Memory B cell (primary cell): ENCODE measurements around the gene TMEM106B.
A peak's percentile ranks its signal among the peaks of the same experiment; 100 is the strongest.
"Not testable (repeated sequence)": the region's sequence is repeated elsewhere in the genome, so short reads cannot be mapped to it uniquely, and the experiment has no call there.

ENCODE experiments used
- ATAC-seq: fragments of 150-1000 bp; cut with Tn5 transposase; 2 replicates; pipeline ENCODE4 v1.10.0; 2021; ENCODE audit warnings: low read depth, mild to moderate bottlenecking, moderate library complexity
- DNase-seq, 2 donors: peaks; one replicate each; pipeline ENCODE4 v3.0.0; 2022; ENCODE audit warnings: low spot score in 2 of 2
- H3K27ac Mint-ChIP-seq: one replicate; pipeline ENCODE4 v1.8.0; 2022; ENCODE audit warnings: mild to moderate bottlenecking, moderate library complexity, mixed read lengths
- H3K27me3 Mint-ChIP-seq: one replicate; pipeline ENCODE4 v1.8.0; 2022; ENCODE audit warnings: mixed read lengths
- H3K36me3 Mint-ChIP-seq: one replicate; pipeline ENCODE4 v1.8.0; 2022; ENCODE audit warnings: mild to moderate bottlenecking, mixed read lengths
- H3K4me1 Mint-ChIP-seq: one replicate; pipeline ENCODE4 v1.8.0; 2022; ENCODE audit warnings: mixed read lengths
- H3K4me3 Mint-ChIP-seq: one replicate; pipeline ENCODE4 v1.8.0; 2022; ENCODE audit warnings: mild to moderate bottlenecking, moderate library complexity, mixed read lengths
- H3K9me3 Mint-ChIP-seq: one replicate; pipeline ENCODE4 v1.8.0; 2022; ENCODE audit warnings: mixed read lengths

The TMEM106B gene

DNA sequence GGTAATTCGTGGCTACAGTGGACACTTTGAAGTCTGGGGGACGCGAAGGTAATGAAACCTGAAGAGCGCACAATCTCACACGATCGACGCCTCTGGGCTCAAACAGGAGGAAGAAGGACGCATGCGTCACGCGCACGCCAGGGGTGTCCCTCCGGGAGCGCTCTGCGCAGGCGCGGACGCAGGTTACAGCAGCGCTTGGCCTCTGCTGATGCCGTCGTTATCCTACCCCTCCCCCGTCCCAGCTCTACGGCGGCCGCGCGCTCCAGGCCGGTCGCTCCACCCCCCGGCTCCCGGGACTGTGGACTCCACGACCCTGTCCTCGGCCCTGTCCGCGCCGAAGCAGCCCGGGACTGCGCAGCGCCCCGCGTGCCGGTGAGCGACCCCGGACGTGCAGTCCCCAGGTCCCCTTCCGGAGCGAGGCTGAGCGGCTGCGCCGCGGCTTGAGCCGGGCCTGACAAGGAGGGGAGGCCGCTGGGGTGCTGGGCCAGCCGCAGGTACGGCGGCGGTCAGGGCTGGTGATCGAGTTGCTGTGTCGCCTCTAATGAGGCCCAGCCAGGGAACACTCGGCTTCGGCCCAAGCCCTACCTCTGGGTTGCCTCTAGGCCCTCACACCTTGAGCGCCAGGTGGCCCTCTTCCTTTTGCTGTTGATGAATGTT lies at the start of gene TMEM106B:
TMEM106B (plus strand) TSS at position 241 of the 657 bp plus-strand sequence. CDS start 3,517 bp downstream, outside the sequence.
- Mint-ChIP-seq H3K9me3 (no peaks in the 10 kb centered on the region), H3K4me3 (peak within 1 kb of the TSS; percentile 98), H3K36me3 (peaks cover 3% of the 10 kb centered on the region), H3K4me1 (peaks cover 11% of the 10 kb centered on the region), H3K27me3 (peaks cover 6% of the 10 kb centered on the region), H3K27ac (peak within 1 kb of the TSS; percentile 97)
- ATAC-seq (peak; percentile 91), DNase-seq (peak; percentile 90 to 92)

DNA sequence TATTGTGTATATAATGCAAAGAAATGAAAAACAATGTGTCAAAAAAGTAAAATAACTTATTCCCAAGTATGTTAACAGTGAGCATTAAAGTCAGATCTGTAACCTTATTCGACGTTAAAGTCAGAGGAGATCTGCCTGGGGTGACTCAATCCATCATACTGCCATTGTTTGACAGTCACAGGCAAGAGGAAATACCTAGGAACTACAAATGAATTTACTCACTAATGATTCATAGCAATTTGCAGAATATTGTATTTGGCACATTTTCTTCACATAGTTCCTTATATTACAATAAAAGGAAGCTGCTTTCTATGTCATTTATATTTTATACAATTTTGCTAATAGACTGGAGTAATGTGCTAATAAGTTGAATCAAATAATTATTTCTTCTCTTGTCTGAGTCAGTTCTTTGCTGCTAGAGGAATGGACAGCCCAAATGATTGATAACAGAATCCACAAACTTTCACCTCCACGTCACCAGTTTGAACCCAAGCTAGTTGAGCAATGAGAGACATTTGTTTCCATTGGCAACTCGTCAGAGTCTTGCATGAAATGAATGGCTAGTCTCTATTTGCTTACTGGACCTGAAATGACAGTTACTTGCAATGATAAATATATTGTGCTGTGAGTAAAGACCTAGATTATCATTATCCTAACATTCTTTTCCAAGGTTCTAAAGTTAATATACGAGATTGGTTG lies 48.5 kb upstream of the TMEM106B start:
- Mint-ChIP-seq H3K4me3 (no peak overlapping the region), H3K9me3 (peaks cover under 1% of the 10 kb centered on the region), H3K27ac (no peak overlapping the region), H3K36me3 (no peaks in the 10 kb centered on the region), H3K27me3 (no peaks in the 10 kb centered on the region), H3K4me1 (no peaks in the 10 kb centered on the region)
- DNase-seq: no peak
- ATAC-seq: no peak

DNA sequence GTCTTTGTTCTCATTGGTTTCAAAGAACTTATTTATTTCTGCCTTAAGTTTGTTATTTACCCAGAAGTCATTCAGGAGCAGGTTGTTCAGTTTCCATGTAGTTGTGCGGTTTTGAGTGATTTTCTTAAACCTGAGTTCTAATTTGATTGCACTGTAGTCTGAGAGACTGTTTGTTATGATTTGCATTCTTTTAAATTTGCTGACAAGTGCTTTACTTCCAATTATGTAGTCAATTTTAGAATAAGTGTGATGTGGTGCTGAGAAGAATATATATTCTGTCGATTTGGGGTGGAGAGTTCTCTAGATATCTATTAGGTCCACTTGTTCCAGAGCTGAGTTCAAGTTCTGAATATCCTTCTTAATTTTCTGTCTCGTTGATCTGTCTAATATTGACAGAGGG lies 43.0 kb upstream of the TMEM106B start:
- H3K27me3 Mint-ChIP-seq, H3K27ac Mint-ChIP-seq, ATAC-seq, H3K36me3 Mint-ChIP-seq, H3K4me3 Mint-ChIP-seq, DNase-seq, H3K4me1 Mint-ChIP-seq: not testable (repeated sequence)
- peaks cover 12% of the 10 kb centered on the region for H3K9me3 Mint-ChIP-seq

DNA sequence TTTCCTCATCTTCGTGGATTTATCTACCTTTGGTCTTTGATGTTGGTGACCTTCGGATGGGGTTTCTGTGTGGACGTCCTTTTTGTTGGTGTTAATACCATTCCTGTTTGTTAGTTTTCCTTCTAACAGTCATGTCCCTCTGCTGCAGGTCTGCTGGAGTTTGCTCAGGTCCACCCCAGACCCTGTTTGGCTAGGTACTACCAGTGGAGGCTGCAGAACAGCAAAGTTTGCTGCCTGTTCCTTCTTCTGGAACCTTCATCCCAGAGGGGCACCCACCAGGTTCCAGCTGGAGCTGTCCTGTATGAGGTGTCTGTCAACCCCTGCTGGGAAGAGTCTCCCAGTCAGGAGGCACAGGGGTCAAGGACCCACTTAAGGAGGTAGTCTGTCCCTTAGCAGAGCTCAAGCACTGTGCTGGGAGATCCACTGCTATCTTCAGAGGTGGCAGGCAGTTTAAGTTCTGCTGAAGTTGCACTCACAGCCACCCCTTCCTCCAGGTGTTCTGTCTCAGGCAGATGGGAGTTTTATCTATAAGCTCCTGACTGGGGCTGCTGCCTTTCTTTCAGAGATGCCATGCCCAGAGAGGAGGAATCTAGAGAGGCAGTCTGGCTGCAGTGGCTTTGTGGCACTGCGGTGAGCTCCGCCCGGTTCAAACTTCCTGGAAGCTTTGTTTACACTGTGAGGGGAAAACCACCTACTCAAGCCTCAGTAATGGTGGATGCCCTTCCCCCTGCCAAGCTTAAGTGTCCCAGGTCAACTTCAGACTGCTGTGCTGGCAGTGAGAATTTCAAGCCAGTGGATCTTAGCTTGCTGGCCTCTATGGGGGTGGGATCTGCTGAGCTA lies 40.9 kb upstream of the TMEM106B start:
- peaks cover 12% of the 10 kb centered on the region for H3K9me3 Mint-ChIP-seq
- ATAC-seq, H3K27me3 Mint-ChIP-seq, DNase-seq, H3K27ac Mint-ChIP-seq, H3K4me3 Mint-ChIP-seq, H3K36me3 Mint-ChIP-seq, H3K4me1 Mint-ChIP-seq: not testable (repeated sequence)

DNA sequence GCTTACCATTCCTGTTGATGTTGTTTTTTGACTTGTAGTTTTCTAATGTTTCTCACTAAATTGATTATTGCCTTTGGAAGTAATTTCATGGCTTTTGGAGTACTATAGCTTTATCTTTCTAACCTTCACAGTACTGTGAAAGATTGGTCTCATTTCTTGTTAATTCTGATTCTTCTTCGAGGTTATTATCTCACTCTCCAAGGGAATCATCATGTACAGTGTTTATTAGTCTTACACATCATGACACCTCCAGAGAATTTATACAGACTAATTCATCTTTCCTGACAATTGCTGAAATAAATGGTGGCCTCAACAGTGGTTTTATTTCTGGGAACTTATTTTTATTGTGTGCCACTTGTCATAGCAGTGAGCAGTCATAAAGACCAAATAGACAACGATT lies 37.4 kb upstream of the TMEM106B start:
- Mint-ChIP-seq H3K36me3 (no peaks in the 10 kb centered on the region), H3K27me3 (peaks cover 8% of the 10 kb centered on the region), H3K4me3 (no peak overlapping the region), H3K4me1 (no peaks in the 10 kb centered on the region), H3K27ac (no peak overlapping the region), H3K9me3 (peaks cover 2% of the 10 kb centered on the region)
- no peak for ATAC-seq
- no peak for DNase-seq

DNA sequence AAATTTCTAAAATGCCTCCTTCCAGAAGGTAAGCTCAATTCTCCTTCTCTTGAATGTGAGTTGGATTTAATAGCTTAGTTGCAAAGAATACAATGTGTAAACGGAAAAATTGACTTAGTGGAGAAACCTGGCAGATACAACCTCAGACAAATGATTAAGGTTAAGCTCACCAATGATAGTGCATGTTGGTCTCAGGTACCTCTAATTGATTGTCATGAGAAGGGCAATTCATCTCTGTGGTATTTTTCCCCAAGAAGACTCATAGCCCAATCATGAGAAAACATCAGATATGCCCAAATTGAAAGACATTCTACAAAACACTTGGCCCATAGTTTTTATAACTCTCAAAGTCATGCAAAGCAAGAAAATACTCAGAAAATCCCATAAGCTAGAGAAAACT lies 36.2 kb upstream of the TMEM106B start:
- ATAC-seq: no peak
- Mint-ChIP-seq H3K4me3 (no peak overlapping the region), H3K9me3 (no peaks in the 10 kb centered on the region), H3K27me3 (peaks cover 6% of the 10 kb centered on the region), H3K4me1 (no peaks in the 10 kb centered on the region), H3K36me3 (no peaks in the 10 kb centered on the region), H3K27ac (no peak overlapping the region)
- DNase-seq: no peak

DNA sequence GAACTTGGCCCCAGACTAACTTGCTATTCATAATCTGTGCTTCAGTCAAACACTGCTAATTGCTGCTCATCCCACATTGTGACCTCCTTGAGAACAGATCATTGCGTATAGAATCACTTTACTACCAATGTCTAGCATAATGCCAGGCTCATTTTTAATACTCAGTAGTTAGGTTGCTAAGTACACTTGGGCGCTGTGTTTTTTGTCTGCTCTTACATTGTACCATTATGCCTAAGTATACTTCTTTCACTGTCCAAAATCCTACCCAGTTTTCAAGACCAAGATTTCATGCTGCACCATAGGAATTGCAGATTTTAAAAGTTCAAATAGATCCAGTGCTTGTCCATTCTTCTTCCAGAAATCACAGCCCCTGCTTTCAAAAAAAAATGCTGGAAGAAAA lies 32.8 kb upstream of the TMEM106B start:
- no peaks in the 10 kb centered on the region for H3K9me3 Mint-ChIP-seq
- no peak for ATAC-seq
- H3K36me3 Mint-ChIP-seq: no peaks in the 10 kb centered on the region
- H3K27ac Mint-ChIP-seq: peak overlapping the region; percentile 29
- no peak for DNase-seq
- peaks cover 4% of the 10 kb centered on the region for H3K27me3 Mint-ChIP-seq
- no peaks in the 10 kb centered on the region for H3K4me1 Mint-ChIP-seq
- no peak overlapping the region for H3K4me3 Mint-ChIP-seq

DNA sequence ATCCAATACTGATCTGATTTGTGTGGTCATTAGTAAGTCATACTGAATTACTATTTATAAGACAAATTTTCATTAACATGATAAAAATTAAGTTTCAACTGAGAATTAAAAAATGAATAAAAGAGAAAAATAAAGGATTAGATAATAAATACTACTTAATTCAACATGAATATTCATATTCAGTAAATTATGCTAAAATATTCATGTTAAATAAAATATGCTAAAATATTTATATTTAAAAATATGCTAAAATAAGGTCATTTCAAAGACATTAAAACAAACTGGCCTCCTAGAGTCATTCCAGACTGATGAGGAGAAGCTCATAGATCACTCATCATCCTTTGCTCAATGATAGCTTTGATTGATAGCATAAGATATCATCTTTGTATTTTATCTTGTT lies 16.7 kb upstream of the TMEM106B start:
- DNase-seq (no peak), ATAC-seq (no peak)
- no peaks in the 10 kb centered on the region for H3K36me3 Mint-ChIP-seq
- no peaks in the 10 kb centered on the region for H3K4me1 Mint-ChIP-seq
- H3K4me3 Mint-ChIP-seq: no peak overlapping the region
- no peaks in the 10 kb centered on the region for H3K9me3 Mint-ChIP-seq
- peaks cover 6% of the 10 kb centered on the region for H3K27me3 Mint-ChIP-seq
- no peak overlapping the region for H3K27ac Mint-ChIP-seq

DNA sequence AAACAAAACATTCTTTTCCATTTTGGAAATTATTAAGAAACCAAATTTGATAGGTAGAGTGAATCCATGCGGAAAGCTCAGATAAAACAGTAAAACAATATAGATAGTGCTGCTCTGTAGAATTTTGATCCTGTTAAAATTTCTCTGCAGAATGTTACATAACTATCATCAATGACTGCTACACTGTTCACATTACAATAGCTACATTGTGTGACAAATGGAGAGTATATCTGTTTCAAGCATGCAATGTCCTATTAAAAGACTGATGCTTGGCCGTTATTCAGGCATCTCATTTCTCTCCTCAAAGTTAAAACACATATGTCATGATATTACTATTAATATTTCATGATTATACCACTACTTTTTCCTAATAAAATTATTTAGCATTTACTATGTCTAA lies 14.7 kb upstream of the TMEM106B start:
- Mint-ChIP-seq H3K27ac (no peak overlapping the region), H3K36me3 (no peaks in the 10 kb centered on the region), H3K27me3 (peaks cover 8% of the 10 kb centered on the region), H3K4me3 (no peak overlapping the region), H3K4me1 (no peaks in the 10 kb centered on the region), H3K9me3 (no peaks in the 10 kb centered on the region)
- no peak for ATAC-seq
- DNase-seq: no peak

DNA sequence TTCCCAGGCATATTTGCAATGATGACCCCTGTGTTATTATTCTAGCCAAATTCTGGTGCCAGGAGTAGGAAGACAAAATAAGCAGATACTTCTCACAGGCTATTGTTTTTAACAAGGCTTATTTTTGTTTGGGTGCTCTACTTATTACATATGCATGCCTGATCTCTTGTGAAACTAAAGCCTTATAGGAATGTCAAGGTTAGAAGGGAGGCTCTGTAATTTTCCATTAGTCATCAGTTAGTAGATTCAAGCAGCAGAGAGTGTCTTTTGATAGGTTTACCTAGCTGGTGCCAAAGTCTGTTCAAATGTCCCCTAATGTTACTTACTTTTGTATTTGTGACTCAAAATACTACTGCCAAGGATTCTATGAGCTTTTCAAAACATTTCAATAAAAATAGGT lies 11.7 kb upstream of the TMEM106B start:
- no peaks in the 10 kb centered on the region for H3K4me1 Mint-ChIP-seq
- no peak overlapping the region for H3K27ac Mint-ChIP-seq
- H3K27me3 Mint-ChIP-seq: peaks cover 6% of the 10 kb centered on the region
- H3K36me3 Mint-ChIP-seq: no peaks in the 10 kb centered on the region
- ATAC-seq: no peak
- DNase-seq: no peak
- H3K4me3 Mint-ChIP-seq: no peak overlapping the region
- H3K9me3 Mint-ChIP-seq: no peaks in the 10 kb centered on the region

DNA sequence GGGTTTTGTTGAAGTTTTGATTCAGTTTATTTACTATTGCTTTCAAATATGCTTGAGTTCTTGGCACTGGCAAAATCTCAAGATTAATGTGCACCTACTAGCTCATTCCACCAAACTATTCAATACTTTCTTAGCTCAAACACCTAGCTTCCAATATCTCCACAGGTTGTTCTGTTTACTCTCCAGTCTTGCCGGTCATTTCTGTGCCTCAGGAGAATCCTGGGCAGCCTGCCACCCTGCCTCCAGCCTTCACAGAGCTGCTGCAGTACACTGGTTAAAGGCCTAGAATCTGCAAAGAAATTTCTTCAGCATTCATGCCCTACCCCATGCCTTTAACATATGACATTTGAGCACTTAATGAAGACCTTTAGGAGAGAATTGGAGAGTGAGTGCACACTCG lies 4.0 kb upstream of the TMEM106B start:
- H3K4me3 Mint-ChIP-seq: no peak overlapping the region
- peaks cover 8% of the 10 kb centered on the region for H3K27me3 Mint-ChIP-seq
- H3K4me1 Mint-ChIP-seq: peaks cover 8% of the 10 kb centered on the region
- H3K27ac Mint-ChIP-seq: no peak overlapping the region
- ATAC-seq: no peak
- no peak for DNase-seq
- no peaks in the 10 kb centered on the region for H3K36me3 Mint-ChIP-seq
- H3K9me3 Mint-ChIP-seq: no peaks in the 10 kb centered on the region

DNA sequence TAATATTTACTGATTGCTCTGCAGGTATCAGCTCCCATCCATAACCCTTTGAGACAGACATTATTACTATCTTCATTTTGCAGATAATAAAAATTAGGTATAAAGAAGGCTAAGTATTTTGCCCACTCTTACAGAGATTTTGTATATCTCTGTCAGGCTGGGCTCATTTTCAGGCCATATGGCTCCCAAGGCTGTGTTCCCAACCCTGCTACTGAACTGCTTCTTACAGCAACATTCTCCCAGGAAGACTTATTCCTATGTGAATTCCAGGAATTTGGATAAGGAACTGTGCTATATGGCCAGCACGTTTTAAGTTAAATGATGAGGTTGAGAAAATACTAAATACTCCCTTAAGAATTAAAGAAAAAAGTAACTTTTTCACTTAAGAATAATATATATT lies 1.9 kb upstream of the TMEM106B start:
- Mint-ChIP-seq H3K4me1 (peaks cover 11% of the 10 kb centered on the region), H3K36me3 (no peaks in the 10 kb centered on the region), H3K9me3 (no peaks in the 10 kb centered on the region), H3K4me3 (no peak overlapping the region), H3K27me3 (peaks cover 6% of the 10 kb centered on the region), H3K27ac (no peak overlapping the region)
- ATAC-seq (no peak), DNase-seq (no peak)

DNA sequence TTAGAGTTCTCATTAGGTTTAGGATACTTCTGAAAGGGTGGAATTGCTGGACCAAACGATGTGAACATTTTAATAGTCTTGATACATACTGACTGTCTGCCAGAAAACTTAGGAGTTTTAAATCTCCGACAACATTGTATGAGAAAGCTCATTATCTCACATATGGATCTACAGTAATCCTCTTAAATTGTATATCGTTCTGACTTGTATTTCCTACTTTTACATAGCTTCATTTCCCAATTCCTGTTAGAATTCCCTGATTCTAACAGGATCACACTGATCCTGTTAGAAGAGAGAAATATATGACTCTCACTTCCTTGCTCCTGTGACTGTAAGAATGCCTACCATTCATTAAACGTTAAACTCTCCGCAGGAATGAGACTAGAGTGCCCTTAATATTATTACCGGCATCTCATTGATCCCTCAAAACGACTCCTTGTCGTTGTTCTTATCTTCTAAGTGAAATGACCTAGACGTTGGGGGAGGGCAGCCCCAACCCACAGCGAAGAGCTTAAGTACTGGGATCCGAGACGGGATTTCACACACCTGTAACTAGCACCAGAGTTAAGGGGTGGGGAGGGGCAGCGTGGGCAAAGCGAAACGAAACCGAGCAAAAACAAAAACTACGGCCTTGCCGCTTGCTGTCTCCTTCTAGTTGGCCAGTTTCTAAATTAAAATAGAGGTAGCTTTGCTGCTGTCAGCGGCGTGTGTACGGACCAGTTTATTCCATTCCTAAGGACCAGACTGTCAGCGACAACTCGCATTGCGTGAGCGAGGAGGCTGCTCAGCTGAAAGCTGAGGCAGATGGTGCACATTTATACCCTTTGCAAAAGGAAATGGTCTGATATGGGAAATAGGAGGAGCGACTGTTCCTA lies 678 bp upstream of the TMEM106B start:
- DNase-seq (no peak), ATAC-seq (peak; percentile 33)
- Mint-ChIP-seq H3K4me1 (peaks cover 11% of the 10 kb centered on the region), H3K9me3 (no peaks in the 10 kb centered on the region), H3K4me3 (peak overlapping the region; percentile 98), H3K27ac (peak overlapping the region; percentile 97), H3K27me3 (peaks cover 6% of the 10 kb centered on the region), H3K36me3 (peaks cover 3% of the 10 kb centered on the region)
